Measurements from ENCODE around the gene CTR9. TPM values are rescaled to one million over a fixed set of nuclear protein-coding genes. Genes with fewer than 3 reads are reported as not detected.

The CTR9 gene
- polyA plus RNA-seq, 3 donors = 8.2 to 15.3 (median 13.9) TPM

DNA sequence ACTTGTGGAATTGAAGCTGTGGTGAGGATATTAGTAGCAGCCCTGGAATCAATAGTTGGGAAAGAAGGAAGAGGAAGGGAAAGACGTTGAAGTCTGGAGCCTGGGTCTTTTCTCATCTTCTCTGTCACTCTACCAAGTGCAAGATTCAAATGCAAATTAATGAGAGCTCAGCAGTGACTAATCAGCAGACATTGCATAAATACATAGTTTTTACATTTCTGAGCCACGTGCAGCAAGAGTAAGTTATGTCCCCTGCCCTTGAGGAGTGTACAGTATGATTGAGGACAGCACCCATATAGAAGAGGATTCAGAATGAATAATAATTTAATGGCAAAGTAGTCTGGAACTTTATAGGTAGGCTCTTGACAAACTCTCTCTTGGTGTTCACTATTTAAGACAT, 23.8 kb downstream of the CTR9 start:
- H3K27ac ChIP-seq (ENCODE audit: low read depth, low read length) = no peak overlapping the region
- WGBS, 3 donors = 87 to 91% (median 88%) methylated on average over 2 of the region's 2 CpGs

DNA sequence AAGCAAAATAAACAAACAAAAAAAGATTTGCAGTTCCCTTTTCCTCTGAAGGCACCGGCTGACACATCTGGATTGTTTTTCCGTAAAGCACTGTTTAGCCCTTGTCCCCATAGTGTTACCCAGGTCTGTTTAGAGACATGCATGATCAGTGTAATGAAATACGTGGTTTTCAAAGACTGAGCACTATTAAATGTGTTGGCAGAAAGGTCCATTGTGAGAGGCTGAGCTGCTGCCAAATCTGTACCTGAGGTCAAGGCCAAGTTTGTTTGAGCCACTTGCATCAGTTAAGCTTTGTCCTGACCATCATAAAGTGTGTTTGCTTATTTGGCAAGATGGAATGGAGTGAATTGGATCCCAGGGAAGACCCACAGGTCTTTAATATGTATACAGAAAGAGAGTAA, 26.3 kb downstream of the CTR9 start:
- WGBS, 3 donors = 60 to 82% (median 63%) methylated on average over 3 of the region's 3 CpGs
- H3K27ac ChIP-seq (ENCODE audit: low read depth, low read length) = no peak overlapping the region

- no peak overlapping the region for H3K27ac ChIP-seq (ENCODE audit: low read depth, low read length)
- WGBS, 3 donors = 59 to 82% (median 68%) methylated on average over 6 of the region's 6 CpGs
These were observed 26.8 kb downstream of the CTR9 start for GRCh38 chr11:10777806-10778205.

DNA sequence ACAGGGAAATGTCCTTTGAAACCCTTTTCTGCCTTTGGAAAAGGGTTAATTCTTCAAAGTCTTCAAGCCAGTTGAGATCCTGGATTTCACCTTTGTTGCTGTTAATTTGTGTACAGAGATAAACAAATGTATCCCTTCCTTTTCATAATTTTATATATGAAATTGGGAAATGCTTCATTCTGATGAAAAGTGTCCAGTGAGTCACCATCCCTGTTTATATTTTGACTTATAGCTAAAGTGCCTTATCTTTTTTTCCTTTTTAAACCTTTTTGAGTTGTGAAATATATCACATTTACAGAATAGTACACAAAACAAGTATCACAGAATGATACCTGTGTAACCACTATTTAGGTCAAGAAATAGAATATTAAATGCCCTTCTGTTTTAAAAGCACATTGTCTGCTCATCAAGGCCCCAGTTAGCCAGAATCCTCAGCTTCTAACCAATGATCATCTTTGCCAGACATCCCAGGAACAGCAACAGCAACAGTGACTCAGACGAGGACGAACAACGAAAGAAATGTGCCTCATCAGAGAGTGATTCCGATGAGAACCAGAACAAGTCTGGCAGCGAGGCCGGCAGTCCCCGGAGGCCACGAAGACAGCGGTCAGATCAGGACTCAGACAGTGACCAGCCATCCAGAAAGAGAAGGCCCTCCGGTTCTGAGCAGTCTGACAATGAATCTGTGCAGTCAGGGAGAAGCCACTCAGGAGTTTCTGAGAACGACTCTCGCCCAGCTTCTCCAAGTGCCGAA, 27.3 kb downstream of the CTR9 start:
- no peak overlapping the region for H3K27ac ChIP-seq (ENCODE audit: low read depth, low read length)
- WGBS, 3 donors = 65 to 88% (median 71%) methylated on average over 13 of the region's 13 CpGs

GRCh38 chr11:10779086-10779485, 28.0 kb downstream of the CTR9 start:
- no peak overlapping the region for H3K27ac ChIP-seq (ENCODE audit: low read depth, low read length)

GRCh38 chr11:10780040-10780439, 29.0 kb downstream of the CTR9 start:
- no peak overlapping the region for H3K27ac ChIP-seq (ENCODE audit: low read depth, low read length)
- 90 to 98% (median 97%) methylated on average over 2 of the region's 2 CpGs for WGBS, 3 donors

More at GRCh38 chr11:10779086-10779485, 28.0 kb downstream of the CTR9 start:
- 54 to 67% (median 61%) methylated on average over 1 of the region's 1 CpG for WGBS, 3 donors

GRCh38 chr11:10784232-10785145, 33.4 kb downstream of the CTR9 start:
- 62 to 74% (median 71%) methylated on average over 10 of the region's 10 CpGs for WGBS, 3 donors

GRCh38 chr11:10785146-10785474, 34.1 kb downstream of the CTR9 start:
- 70 to 78% (median 74%) methylated on average over 4 of the region's 4 CpGs for WGBS, 3 donors
- no peak overlapping the region for H3K27ac ChIP-seq (ENCODE audit: low read depth, low read length)

More at GRCh38 chr11:10784232-10785145, 33.4 kb downstream of the CTR9 start:
- H3K27ac ChIP-seq (ENCODE audit: low read depth, low read length) = no peak overlapping the region

- no peak overlapping the region for H3K27ac ChIP-seq (ENCODE audit: low read depth, low read length)
- WGBS, 3 donors = 80 to 91% (median 81%) methylated on average over 5 of the region's 5 CpGs
These were observed 35.4 kb downstream of the CTR9 start for GRCh38 chr11:10786451-10786850.

GRCh38 chr11:10792385-10793068, 41.5 kb downstream of the CTR9 start:
- WGBS, 3 donors = 12 to 13% (median 12%) methylated on average over 24 of the region's 24 CpGs
- H3K27ac ChIP-seq (ENCODE audit: low read depth, low read length) = no peak overlapping the region

- 60 to 64% (median 62%) methylated on average over 11 of the region's 11 CpGs for WGBS, 3 donors
- H3K27ac ChIP-seq (ENCODE audit: low read depth, low read length) = no peak overlapping the region
These were observed 42.6 kb downstream of the CTR9 start for GRCh38 chr11:10793470-10794255.

DNA sequence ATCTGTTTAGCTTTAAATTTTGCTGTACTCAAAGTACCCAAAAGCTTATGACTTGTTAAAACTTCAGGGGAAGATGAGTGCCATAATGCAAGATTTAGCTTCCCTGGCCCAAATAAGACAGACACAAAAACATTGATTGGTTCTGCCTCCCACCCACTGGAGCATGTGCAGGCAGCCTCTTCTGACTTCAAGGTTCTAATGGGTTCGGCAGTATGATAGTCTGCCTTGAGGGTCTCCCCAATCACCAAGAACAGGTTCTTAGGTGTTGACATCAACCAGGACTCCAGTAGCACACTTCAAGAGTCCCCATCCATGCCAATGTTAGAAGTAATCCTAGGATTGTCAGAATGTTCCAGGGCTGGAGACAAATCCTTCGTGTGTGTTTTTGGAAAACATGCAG, 45.1 kb downstream of the CTR9 start:
- WGBS, 3 donors = 65 to 76% (median 72%) methylated on average over 2 of the region's 2 CpGs

DNA sequence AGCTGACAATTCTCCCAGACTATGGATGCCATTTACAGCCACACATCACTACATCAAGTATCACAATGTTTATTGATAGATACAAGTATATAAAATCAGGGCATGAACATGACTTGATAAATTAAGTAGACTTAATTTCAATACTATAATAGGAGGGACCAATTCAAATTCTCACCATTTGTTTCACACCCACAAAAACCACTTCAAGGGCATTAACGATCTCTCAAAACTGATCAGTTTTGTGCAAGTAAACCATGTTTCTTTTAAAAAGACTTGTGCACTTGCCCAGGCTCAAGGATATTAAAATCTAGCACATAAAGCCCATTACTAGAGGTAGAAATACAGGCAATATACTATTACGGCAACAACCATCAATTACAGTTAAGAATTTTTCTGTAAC, 46.0 kb downstream of the CTR9 start:
- no peak overlapping the region for H3K27ac ChIP-seq (ENCODE audit: low read depth, low read length)
- WGBS, 3 donors = 75 to 86% (median 81%) methylated on average over 2 of the region's 2 CpGs

More for the DNA sequence above, 45.1 kb downstream of the CTR9 start:
- H3K27ac ChIP-seq (ENCODE audit: low read depth, low read length) = no peak overlapping the region

GRCh38 chr11:10797531-10797930, 46.5 kb downstream of the CTR9 start:
- no peak overlapping the region for H3K27ac ChIP-seq (ENCODE audit: low read depth, low read length)
- 47 to 90% (median 53%) methylated on average over 3 of the region's 3 CpGs for WGBS, 3 donors

DNA sequence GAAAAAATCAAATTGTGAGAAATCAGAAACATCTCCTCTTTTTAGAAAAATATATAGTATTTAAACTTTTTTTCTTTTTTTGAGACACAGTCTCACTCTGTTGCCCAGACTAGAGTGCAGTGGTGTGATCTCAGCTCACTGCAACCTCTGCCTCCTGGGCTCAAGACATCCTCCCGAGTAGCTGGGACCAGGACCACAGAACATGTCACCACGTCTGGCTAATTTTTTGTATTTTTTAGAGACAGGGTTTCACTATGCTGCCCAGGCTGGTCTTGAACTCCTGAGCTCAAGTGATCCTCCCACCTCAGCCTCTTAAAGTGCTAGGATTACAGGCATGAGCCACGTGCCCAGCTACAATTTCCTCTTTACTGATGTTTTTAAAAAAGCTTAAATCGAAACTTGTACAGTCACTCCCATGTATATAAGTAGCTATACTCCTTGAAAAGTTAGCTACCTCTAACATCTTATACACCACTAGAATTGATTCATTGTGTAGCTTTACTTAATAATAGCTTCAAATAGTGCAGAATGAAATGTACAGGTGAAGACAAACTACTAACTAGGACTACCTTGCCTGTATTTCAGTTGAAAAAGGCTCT, 47.4 kb downstream of the CTR9 start:
- no peak overlapping the region for H3K27ac ChIP-seq (ENCODE audit: low read depth, low read length)
- WGBS, 3 donors = 57 to 70% (median 65%) methylated on average over 4 of the region's 4 CpGs

DNA sequence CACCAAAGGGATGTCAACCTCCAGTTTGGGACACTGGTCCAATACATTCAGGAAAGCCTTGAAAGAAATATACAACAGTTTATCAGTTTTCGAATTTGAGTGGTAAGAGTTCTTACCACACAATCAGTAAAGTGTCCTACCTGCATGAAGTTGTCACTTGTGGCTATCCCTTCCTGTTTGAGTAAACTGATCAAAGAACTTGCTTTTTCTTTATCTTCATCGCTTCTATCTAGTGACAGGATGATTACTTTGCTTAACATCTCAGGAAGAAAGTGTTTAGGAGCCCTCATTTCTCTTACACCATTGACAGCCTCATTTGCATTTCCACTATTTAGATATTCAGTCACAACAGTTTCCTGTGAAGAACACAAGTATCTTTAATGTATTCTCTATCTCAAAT, 49.2 kb downstream of the CTR9 start:
- 78 to 82% (median 82%) methylated on average over 2 of the region's 2 CpGs for WGBS, 3 donors
- H3K27ac ChIP-seq (ENCODE audit: low read depth, low read length) = no peak overlapping the region

DNA sequence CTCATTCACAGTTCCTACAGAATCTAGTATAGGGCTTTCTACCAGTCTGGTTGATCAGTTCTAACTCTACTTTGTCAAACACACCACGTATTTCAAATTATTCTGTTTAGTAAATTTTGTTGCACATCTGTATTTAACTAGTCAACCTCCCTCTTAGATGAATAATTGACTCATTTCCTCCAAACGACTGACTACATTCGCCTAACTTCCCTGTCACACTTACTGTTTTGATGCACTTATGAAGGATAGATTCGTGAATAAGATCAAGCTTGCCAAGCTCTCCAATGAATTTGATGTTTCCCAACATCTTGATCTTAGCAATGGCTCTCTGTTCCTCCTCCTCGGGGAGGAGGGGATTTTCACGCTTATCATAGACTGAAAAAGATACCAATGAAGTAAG, 52.6 kb downstream of the CTR9 start:
- WGBS, 3 donors = 55 to 72% (median 59%) methylated on average over 6 of the region's 6 CpGs
- H3K27ac ChIP-seq (ENCODE audit: low read depth, low read length) = no peak overlapping the region

DNA sequence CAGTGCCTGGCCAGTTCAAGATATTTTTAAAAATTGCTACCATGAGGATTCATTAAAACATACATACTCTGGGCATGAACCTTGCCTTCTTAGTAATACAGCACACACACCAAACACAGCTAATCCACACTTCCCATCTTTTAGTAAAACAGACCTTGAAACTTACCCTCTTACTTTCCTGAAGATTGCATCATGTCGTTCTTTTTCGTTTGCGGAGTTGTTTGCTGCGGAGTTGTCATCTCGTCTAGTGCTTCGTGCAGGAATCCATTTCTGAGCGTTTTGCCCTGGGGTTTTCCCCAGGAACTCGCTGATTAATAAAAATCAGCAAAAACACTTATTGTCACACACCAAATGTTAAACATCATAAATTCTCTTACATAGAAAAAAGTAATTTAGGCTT, 54.7 kb downstream of the CTR9 start:
- H3K27ac ChIP-seq (ENCODE audit: low read depth, low read length) = no peak overlapping the region
- 45 to 77% (median 64%) methylated on average over 8 of the region's 8 CpGs for WGBS, 3 donors

Data from adipose tissue (tissue), 3 donors.